ENCODE measurements around the gene TNNI2. TPM values are rescaled to one million over a fixed set of nuclear protein-coding genes. Genes with fewer than 3 reads are reported as not detected.
"Not testable (repeated sequence)": the region's sequence is repeated elsewhere in the genome, so short reads cannot be mapped to it uniquely, and the experiment has no call there.

TNNI2 gene
- total RNA-seq, 1 donor from 2014 or later, result not detected

- no peak for DNase-seq (ENCODE audit: low read depth in 2 of 2)
Observed at GRCh38 chr11:1883346-1884302, 44.8 kb downstream of the TNNI2 start.

- DNase-seq (ENCODE audit: low read depth in 2 of 2), result no peak
Observed at GRCh38 chr11:1884303-1884700, 45.5 kb downstream of the TNNI2 start.

GRCh38 chr11:1886551-1886950 is 47.8 kb downstream of the TNNI2 start:
- not testable (repeated sequence) for DNase-seq (ENCODE audit: low read depth in 2 of 2)

GRCh38 chr11:1887451-1888346 is 48.9 kb downstream of the TNNI2 start:
- DNase-seq (ENCODE audit: low read depth in 2 of 2), result no peak

- no peak for DNase-seq (ENCODE audit: low read depth in 2 of 2)
Observed at GRCh38 chr11:1888347-1888753, 49.6 kb downstream of the TNNI2 start.

GRCh38 chr11:1888811-1889210 is 50.0 kb downstream of the TNNI2 start:
- DNase-seq (ENCODE audit: low read depth in 2 of 2), result no peak

GRCh38 chr11:1889224-1889930 is 50.6 kb downstream of the TNNI2 start:
- no peak for DNase-seq (ENCODE audit: low read depth in 2 of 2)

GRCh38 chr11:1889941-1890855 is 51.4 kb downstream of the TNNI2 start:
- DNase-seq (ENCODE audit: low read depth in 2 of 2), result no peak

Other genes starting within 250 kb of the TNNI2 start
- gene KRTAP5-2, start 240.7 kb upstream of the TNNI2 start, total RNA-seq, result not detected in 2 replicates
- gene KRTAP5-3, start 230.5 kb upstream of the TNNI2 start, total RNA-seq, result not detected in 2 replicates
- gene KRTAP5-4, start 216.8 kb upstream of the TNNI2 start, total RNA-seq, result not detected in 2 replicates
- gene KRTAP5-5, start 209.2 kb upstream of the TNNI2 start, total RNA-seq, result not detected in 2 replicates
- not detected in 2 replicates for gene KRTAP5-6, start 141.8 kb upstream of the TNNI2 start, total RNA-seq
- gene IFITM10, start 88.4 kb upstream of the TNNI2 start, total RNA-seq, result 0.44 and 1.2 TPM in 2 replicates
- 158 and 532 TPM in 2 replicates for gene CTSD, start 75.1 kb upstream of the TNNI2 start, total RNA-seq
- not detected in 2 replicates for gene SYT8, start 4.0 kb upstream of the TNNI2 start, total RNA-seq
- gene LSP1, start 14.1 kb downstream of the TNNI2 start, total RNA-seq, result under 0.01 TPM in 1 of 2 replicates, not detected in the other
- gene PRR33, start 52.9 kb downstream of the TNNI2 start, total RNA-seq, result not detected in 2 replicates
- not detected in 2 replicates for gene TNNT3, start 80.7 kb downstream of the TNNI2 start, total RNA-seq
- gene MRPL23, start 108.4 kb downstream of the TNNI2 start, total RNA-seq, result 58.0 and 77.6 TPM in 2 replicates
- 20.0 and 53.6 TPM in 2 replicates for gene H19, start 158.9 kb downstream of the TNNI2 start, total RNA-seq

Data from lung microvascular endothelial cell (primary cell).